CD4-positive, alpha-beta T cell (primary cell): Measurements from ENCODE around the gene ACTA1. TPM values are rescaled to one million over a fixed set of nuclear protein-coding genes. Genes with fewer than 3 reads are reported as not detected.

ENCODE experiments used
- ATAC-seq: fragments of 200-7000 bp; cut with Tn5 transposase; one replicate; pipeline ENCODE4 v1.10.0; 2022; ENCODE audit warnings: mild to moderate bottlenecking; ENCODE audit not compliant: poor library complexity
- CTCF ChIA-PET: fragments of 350-600 bp; sonication (Branson Sonifier 250); formaldehyde crosslinking; loops from one replicate; lab custom pipeline; 2021; ENCODE audit warnings: antibody characterized with exemption, inconsistent platforms; lab: Charles Lee
- POLR2A ChIA-PET: fragments of 350-600 bp; sonication (Branson Sonifier 250); formaldehyde crosslinking; loops from one replicate; lab custom pipeline; 2021; ENCODE audit warnings: antibody characterized with exemption, inconsistent platforms; lab: Charles Lee
- DNase-seq, 14 experiments: peaks; one replicate each; pipeline ENCODE4 v3.0.0-alpha.2; 2013 to 2020; ENCODE audit warnings: mixed read lengths in 2 of 14
- H3K27ac ChIP-seq, 2 donors: one replicate each; pipeline versions ENCODE4 v1.5.1 to v1.7.0; 2013; ENCODE audit warnings: low read length in 2 of 2, low read depth in 1 of 2, mild to moderate bottlenecking in 1 of 2
- H3K27me3 ChIP-seq, 2 experiments: 1 replicate in 1 of 2; 2 replicates in 1 of 2; pipeline versions ENCODE4 v1.6.1 to v1.7.0; 2013; ENCODE audit warnings: low read length in 2 of 2, control low read depth in 1 of 2, mild to moderate bottlenecking in 1 of 2, moderate library complexity in 1 of 2; ENCODE audit not compliant: insufficient read depth in 2 of 2, control insufficient read depth in 1 of 2
- H3K36me3 ChIP-seq: one replicate; pipeline ENCODE4 v1.6.1; 2013; ENCODE audit warnings: low read length, control low read depth; ENCODE audit not compliant: insufficient read depth
- H3K4me1 ChIP-seq: one replicate; pipeline ENCODE4 v1.6.1; 2013; ENCODE audit warnings: low read length, control low read depth; ENCODE audit not compliant: insufficient read depth
- H3K4me3 ChIP-seq: one replicate; pipeline ENCODE4 v1.5.1; 2013; ENCODE audit warnings: mild to moderate bottlenecking, low read length, moderate library complexity
- H3K9me3 ChIP-seq, 2 experiments: 1 replicate in 1 of 2; 2 replicates in 1 of 2; pipeline versions ENCODE4 v1.6.1 to v1.7.0; 2013; ENCODE audit warnings: low read length in 2 of 2, mild to moderate bottlenecking in 2 of 2, control low read depth in 1 of 2, moderate library complexity in 1 of 2; ENCODE audit not compliant: control insufficient read depth in 1 of 2, insufficient read depth in 1 of 2
- H3K27ac Mint-ChIP-seq: one replicate; pipeline ENCODE4 v1.8.0; 2020; ENCODE audit warnings: mixed read lengths
- H3K27me3 Mint-ChIP-seq: one replicate; pipeline ENCODE4 v1.8.0; 2021; ENCODE audit warnings: mixed read lengths
- H3K36me3 Mint-ChIP-seq: one replicate; pipeline ENCODE4 v1.8.0; 2021; ENCODE audit warnings: low read depth, mixed read lengths
- H3K4me1 Mint-ChIP-seq: one replicate; pipeline ENCODE4 v1.8.0; 2021; ENCODE audit warnings: low read depth, mixed read lengths
- H3K4me3 Mint-ChIP-seq: one replicate; pipeline ENCODE4 v1.8.0; 2020; ENCODE audit warnings: mild to moderate bottlenecking, mixed read lengths
- H3K9me3 Mint-ChIP-seq: one replicate; pipeline ENCODE4 v1.8.0; 2020; ENCODE audit warnings: mixed read lengths
- intact Hi-C, 2 experiments: fragments of 100-400 bp; cut with DNase I in 1 of 2; cut with micrococcal nuclease in 1 of 2; formaldehyde crosslinking; loops; one replicate each; pipeline versions ENCODE4 v1.15.1 to v1.9.0; 2023 to 2025; cut with DNase I, micrococcal nuclease
- total RNA-seq, 174 experiments: library from RNA in 2 of 174; stranded (reverse) in 2 of 174; gene quantifications; one replicate each; pipeline ENCODE4 v1.2.3 and lab custom pipeline; 2021 to 2026
- TF ChIP-seq, protein P1 (sequence below): fragments of 200-600 bp; IDR thresholded peaks from one replicate; pipeline ENCODE4 v1.8.0; 2022; ENCODE audit warnings: antibody characterized with exemption, mild to moderate bottlenecking

ACTA1 gene
- total RNA-seq, 2 experiments from 2014 or later = not detected

DNA sequence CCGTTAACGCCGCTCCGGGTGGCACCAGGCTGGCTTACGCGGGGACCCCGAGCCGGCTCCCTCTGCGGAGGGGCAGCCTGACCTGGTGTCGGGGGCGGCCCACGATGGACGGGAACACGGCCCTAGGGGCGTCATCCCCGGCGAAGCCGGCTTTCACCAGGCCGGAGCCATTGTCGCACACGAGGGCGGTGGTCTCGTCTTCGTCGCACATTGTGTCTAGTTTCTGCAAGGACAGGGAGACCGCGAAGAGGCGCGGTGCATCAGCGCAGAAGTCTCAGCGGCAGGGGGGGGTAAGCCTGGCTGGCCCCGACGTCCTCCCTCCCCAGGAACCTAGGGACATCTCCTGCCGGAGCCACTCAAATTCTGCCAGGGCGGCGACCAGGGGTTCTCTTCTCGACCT, 989 bp downstream of the ACTA1 start:
- no peaks in the 10 kb centered on the region for H3K36me3 ChIP-seq
- intact Hi-C loops = no loop called here
- H3K36me3 Mint-ChIP-seq = no peaks in the 10 kb centered on the region

GRCh38 chr1:229432116-229432461, 1.8 kb downstream of the ACTA1 start:
- no peak for ATAC-seq
- Mint-ChIP-seq H3K4me3 (no peak overlapping the region), H3K4me1 (peaks cover 24% of the 10 kb centered on the region), H3K36me3 (no peaks in the 10 kb centered on the region), H3K27ac (no peak overlapping the region), H3K9me3 (no peaks in the 10 kb centered on the region), H3K27me3 (peaks cover 68% of the 10 kb centered on the region)
- intact Hi-C loops = no loop called here
- TF ChIP-seq, protein P1, sequence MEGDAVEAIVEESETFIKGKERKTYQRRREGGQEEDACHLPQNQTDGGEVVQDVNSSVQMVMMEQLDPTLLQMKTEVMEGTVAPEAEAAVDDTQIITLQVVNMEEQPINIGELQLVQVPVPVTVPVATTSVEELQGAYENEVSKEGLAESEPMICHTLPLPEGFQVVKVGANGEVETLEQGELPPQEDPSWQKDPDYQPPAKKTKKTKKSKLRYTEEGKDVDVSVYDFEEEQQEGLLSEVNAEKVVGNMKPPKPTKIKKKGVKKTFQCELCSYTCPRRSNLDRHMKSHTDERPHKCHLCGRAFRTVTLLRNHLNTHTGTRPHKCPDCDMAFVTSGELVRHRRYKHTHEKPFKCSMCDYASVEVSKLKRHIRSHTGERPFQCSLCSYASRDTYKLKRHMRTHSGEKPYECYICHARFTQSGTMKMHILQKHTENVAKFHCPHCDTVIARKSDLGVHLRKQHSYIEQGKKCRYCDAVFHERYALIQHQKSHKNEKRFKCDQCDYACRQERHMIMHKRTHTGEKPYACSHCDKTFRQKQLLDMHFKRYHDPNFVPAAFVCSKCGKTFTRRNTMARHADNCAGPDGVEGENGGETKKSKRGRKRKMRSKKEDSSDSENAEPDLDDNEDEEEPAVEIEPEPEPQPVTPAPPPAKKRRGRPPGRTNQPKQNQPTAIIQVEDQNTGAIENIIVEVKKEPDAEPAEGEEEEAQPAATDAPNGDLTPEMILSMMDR = no peak
- no peak for DNase-seq
- Histone ChIP-seq H3K27me3 (peaks cover 69 to 85% of the 10 kb centered on the region in 2 experiments), H3K4me1 (peaks cover 37% of the 10 kb centered on the region), H3K9me3 (peaks cover 0 to 39% of the 10 kb centered on the region in 2 experiments), H3K27ac (no peak overlapping the region), H3K4me3 (peak overlapping the region; percentile 33), H3K36me3 (no peaks in the 10 kb centered on the region)
- ChIA-PET POLR2A (no interaction called here), CTCF (no interaction called here)

More for the DNA sequence above, 989 bp downstream of the ACTA1 start:
- Histone ChIP-seq H3K4me1 (peaks cover 37% of the 10 kb centered on the region), H3K4me3 (no peak overlapping the region), H3K27ac (no peak overlapping the region), H3K27me3 (peaks cover 64 to 77% of the 10 kb centered on the region in 2 experiments), H3K9me3 (peaks cover 0 to 39% of the 10 kb centered on the region in 2 experiments)
- CTCF ChIA-PET = no interaction called here
- H3K9me3 Mint-ChIP-seq = no peaks in the 10 kb centered on the region
- ATAC-seq (no peak), DNase-seq (no peak)
- POLR2A ChIA-PET = no interaction called here
- TF ChIP-seq, protein P1 = no peak
- no peak overlapping the region for H3K4me3 Mint-ChIP-seq
- no peak overlapping the region for H3K27ac Mint-ChIP-seq
- H3K27me3 Mint-ChIP-seq = peaks cover 61% of the 10 kb centered on the region
- H3K4me1 Mint-ChIP-seq = peaks cover 24% of the 10 kb centered on the region

- H3K27me3 ChIP-seq = peaks cover 74 to 91% of the 10 kb centered on the region in 2 experiments
- Mint-ChIP-seq H3K9me3 (no peaks in the 10 kb centered on the region), H3K27ac (no peak overlapping the region)
Observed at GRCh38 chr1:229431284-229432115, 2.4 kb downstream of the ACTA1 start.

More at GRCh38 chr1:229431284-229432115, 2.4 kb downstream of the ACTA1 start:
- Mint-ChIP-seq H3K4me3 (peak overlapping the region; percentile 92), H3K36me3 (no peaks in the 10 kb centered on the region), H3K4me1 (peaks cover 24% of the 10 kb centered on the region), H3K27me3 (peaks cover 74% of the 10 kb centered on the region)
- H3K27ac ChIP-seq = no peak overlapping the region
- peaks cover 0 to 39% of the 10 kb centered on the region in 2 experiments for H3K9me3 ChIP-seq
- ATAC-seq (peak; percentile 46), DNase-seq (peak in 2 of 14 experiments; percentile 14 to 24)
- H3K4me1 ChIP-seq = peaks cover 37% of the 10 kb centered on the region
- H3K36me3 ChIP-seq = no peaks in the 10 kb centered on the region
- TF ChIP-seq, protein P1 = no peak
- ChIA-PET CTCF (no interaction called here), POLR2A (interaction anchor here (1.4 kb wide), 1 partner anchor 10 kb away, joined by 4 read pairs; no protein-coding TSS in a partner anchor)
- intact Hi-C loops = no loop called here
- peak overlapping the region; percentile 33 for H3K4me3 ChIP-seq
